Rectal smooth muscle tissue (tissue), 1 donor: Measurements from ENCODE around the gene PLCB1.

ENCODE experiments used
- H3K27ac ChIP-seq: one replicate; pipeline ENCODE4 v1.7.0; 2013; ENCODE audit warnings: low read depth, low read length, inconsistent platforms
- H3K27me3 ChIP-seq: one replicate; pipeline ENCODE4 v1.7.0; 2013; ENCODE audit warnings: low read length; ENCODE audit not compliant: control insufficient read depth, insufficient read depth
- H3K36me3 ChIP-seq: one replicate; pipeline ENCODE4 v1.7.0; 2013; ENCODE audit warnings: low read length; ENCODE audit not compliant: control insufficient read depth, insufficient read depth
- H3K4me1 ChIP-seq: one replicate; pipeline ENCODE4 v1.7.0; 2013; ENCODE audit warnings: low read length; ENCODE audit not compliant: control insufficient read depth, insufficient read depth
- H3K4me3 ChIP-seq: one replicate; pipeline ENCODE4 v1.7.0; 2013; ENCODE audit warnings: low read length
- H3K9ac ChIP-seq: one replicate; pipeline ENCODE4 v1.7.0; 2013; ENCODE audit warnings: low read length

PLCB1 gene

GRCh38 chr20:8709627-8710026, 577.6 kb downstream of the PLCB1 start:
- Histone ChIP-seq H3K36me3 (no peaks in the 10 kb centered on the region), H3K27me3 (no peaks in the 10 kb centered on the region), H3K9ac (no peak overlapping the region), H3K4me1 (no peaks in the 10 kb centered on the region), H3K4me3 (no peak overlapping the region), H3K27ac (no peak overlapping the region)

- Histone ChIP-seq H3K4me1 (no peaks in the 10 kb centered on the region), H3K4me3 (no peak overlapping the region), H3K9ac (no peak overlapping the region), H3K27me3 (no peaks in the 10 kb centered on the region), H3K27ac (no peak overlapping the region), H3K36me3 (no peaks in the 10 kb centered on the region)
Observed at GRCh38 chr20:8711501-8711900, 579.4 kb downstream of the PLCB1 start.

- no peak overlapping the region for H3K9ac ChIP-seq
- H3K27me3 ChIP-seq = no peaks in the 10 kb centered on the region
- H3K27ac ChIP-seq = no peak overlapping the region
- no peaks in the 10 kb centered on the region for H3K4me1 ChIP-seq
- no peaks in the 10 kb centered on the region for H3K36me3 ChIP-seq
- no peak overlapping the region for H3K4me3 ChIP-seq
Observed at GRCh38 chr20:8714206-8714605, 582.1 kb downstream of the PLCB1 start.

GRCh38 chr20:8718279-8718678, 586.2 kb downstream of the PLCB1 start:
- Histone ChIP-seq H3K27ac (no peak overlapping the region), H3K36me3 (no peaks in the 10 kb centered on the region), H3K4me3 (no peak overlapping the region), H3K9ac (no peak overlapping the region), H3K4me1 (peaks cover 6% of the 10 kb centered on the region), H3K27me3 (no peaks in the 10 kb centered on the region)

GRCh38 chr20:8720089-8720488, 588.0 kb downstream of the PLCB1 start:
- Histone ChIP-seq H3K27ac (peak overlapping the region; percentile 10), H3K4me1 (peaks cover 6% of the 10 kb centered on the region), H3K27me3 (no peaks in the 10 kb centered on the region), H3K4me3 (no peak overlapping the region), H3K9ac (no peak overlapping the region), H3K36me3 (no peaks in the 10 kb centered on the region)

- H3K4me1 ChIP-seq = peaks cover 6% of the 10 kb centered on the region
- H3K9ac ChIP-seq = no peak overlapping the region
- no peaks in the 10 kb centered on the region for H3K27me3 ChIP-seq
- H3K27ac ChIP-seq = no peak overlapping the region
- no peaks in the 10 kb centered on the region for H3K36me3 ChIP-seq
- H3K4me3 ChIP-seq = no peak overlapping the region
Observed at GRCh38 chr20:8721098-8721497, 589.0 kb downstream of the PLCB1 start.

- Histone ChIP-seq H3K9ac (no peak overlapping the region), H3K27ac (no peak overlapping the region), H3K4me1 (peaks cover 6% of the 10 kb centered on the region), H3K27me3 (no peaks in the 10 kb centered on the region), H3K4me3 (no peak overlapping the region), H3K36me3 (no peaks in the 10 kb centered on the region)
Observed at GRCh38 chr20:8722277-8722928, 590.3 kb downstream of the PLCB1 start.

- Histone ChIP-seq H3K36me3 (no peaks in the 10 kb centered on the region), H3K9ac (no peak overlapping the region), H3K27ac (no peak overlapping the region), H3K4me1 (peaks cover 6% of the 10 kb centered on the region), H3K27me3 (no peaks in the 10 kb centered on the region), H3K4me3 (no peak overlapping the region)
Observed at GRCh38 chr20:8723296-8723695, 591.2 kb downstream of the PLCB1 start.

- H3K4me3 ChIP-seq = no peak overlapping the region
- H3K4me1 ChIP-seq = peaks cover 5% of the 10 kb centered on the region
- H3K27ac ChIP-seq = no peak overlapping the region
- H3K27me3 ChIP-seq = no peaks in the 10 kb centered on the region
- no peak overlapping the region for H3K9ac ChIP-seq
- no peaks in the 10 kb centered on the region for H3K36me3 ChIP-seq
Observed at GRCh38 chr20:8724884-8725283, 592.8 kb downstream of the PLCB1 start.

- no peak overlapping the region for H3K27ac ChIP-seq
- no peak overlapping the region for H3K9ac ChIP-seq
- H3K4me3 ChIP-seq = no peak overlapping the region
- H3K4me1 ChIP-seq = no peaks in the 10 kb centered on the region
- no peaks in the 10 kb centered on the region for H3K27me3 ChIP-seq
- no peaks in the 10 kb centered on the region for H3K36me3 ChIP-seq
Observed at GRCh38 chr20:8726460-8726859, 594.4 kb downstream of the PLCB1 start.

- H3K4me3 ChIP-seq = no peak overlapping the region
- no peaks in the 10 kb centered on the region for H3K36me3 ChIP-seq
- H3K27ac ChIP-seq = no peak overlapping the region
- H3K9ac ChIP-seq = no peak overlapping the region
- no peaks in the 10 kb centered on the region for H3K27me3 ChIP-seq
- H3K4me1 ChIP-seq = no peaks in the 10 kb centered on the region
Observed at GRCh38 chr20:8735014-8735413, 602.9 kb downstream of the PLCB1 start.

- no peaks in the 10 kb centered on the region for H3K27me3 ChIP-seq
- H3K36me3 ChIP-seq = no peaks in the 10 kb centered on the region
- no peak overlapping the region for H3K27ac ChIP-seq
- H3K4me3 ChIP-seq = no peak overlapping the region
- H3K4me1 ChIP-seq = no peaks in the 10 kb centered on the region
- no peak overlapping the region for H3K9ac ChIP-seq
Observed at GRCh38 chr20:8735674-8736073, 603.6 kb downstream of the PLCB1 start.

GRCh38 chr20:8740265-8740664, 608.2 kb downstream of the PLCB1 start:
- H3K27ac ChIP-seq = no peak overlapping the region
- no peaks in the 10 kb centered on the region for H3K36me3 ChIP-seq
- no peaks in the 10 kb centered on the region for H3K27me3 ChIP-seq
- H3K9ac ChIP-seq = no peak overlapping the region
- no peak overlapping the region for H3K4me3 ChIP-seq
- H3K4me1 ChIP-seq = no peaks in the 10 kb centered on the region
